Measurements from ENCODE around the gene MYT1. TPM values are rescaled to one million over a fixed set of nuclear protein-coding genes. Genes with fewer than 3 reads are reported as not detected.
A peak's percentile ranks its signal among the peaks of the same experiment; 100 is the strongest.

Gene MYT1
- total and polyA plus RNA-seq, 2 of the 13 experiments (the other 11 are each of a cell fraction or from before 2014, with no cell fraction given): 0.58 to 2.5 TPM

DNA sequence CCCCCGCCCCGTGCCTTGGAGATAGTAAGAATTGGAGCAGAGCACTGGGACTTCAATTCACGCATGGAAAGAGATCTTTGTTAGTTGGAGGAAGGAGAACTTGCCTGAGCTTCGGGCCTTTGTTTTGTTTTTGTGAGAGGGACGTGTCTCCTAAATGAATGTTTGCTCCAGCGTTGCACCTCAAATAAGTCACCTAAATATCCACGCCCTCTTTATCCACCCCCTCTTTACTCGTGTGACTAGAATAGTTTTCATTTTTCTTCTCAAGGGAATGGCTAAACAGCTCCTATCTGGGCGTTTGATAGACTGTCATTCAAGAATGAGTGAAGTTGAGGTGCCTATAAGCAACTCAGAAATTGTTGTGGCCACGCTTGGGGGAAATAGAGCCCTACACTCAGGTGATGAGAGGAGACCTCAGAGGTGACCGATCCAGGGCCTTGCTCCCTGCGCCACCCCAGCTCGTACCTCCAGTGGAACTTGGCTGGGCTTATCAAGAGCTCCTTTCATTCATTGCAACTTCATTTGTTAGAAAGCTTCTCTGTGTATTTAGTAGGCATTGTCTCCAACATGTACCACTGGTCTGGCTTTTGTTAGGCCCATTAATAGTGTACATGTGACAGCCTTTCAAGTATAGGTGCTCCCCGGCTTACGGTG lies 92.2 kb downstream of the MYT1 start:
- Histone ChIP-seq H3K4me3 (replicated peaks in 1 of 3; ENCODE audit: insufficient read depth in 1 of 3, low read depth in 2 of 3, low read length in 3 of 3) (peak overlapping the region; percentile 68 to 94 (median 80)), H3K9ac (ENCODE audit: insufficient read depth, low read depth, low read length) (peak overlapping the region; percentile 83), H4K20me1 (ENCODE audit: insufficient read depth, low read length) (no peaks in the 10 kb centered on the region), H3K9me3 (ENCODE audit: low read length) (no peaks in the 10 kb centered on the region), H3K27me3 (ENCODE audit: control insufficient read depth in 1 of 2, insufficient read depth in 2 of 2, low read length in 2 of 2) (no peaks in the 10 kb centered on the region; a peak in 1 of 5 replicates), H3K36me3 (replicated peaks in 1 of 2; ENCODE audit: control insufficient read depth in 1 of 2, insufficient read depth in 2 of 2, low read length in 2 of 2) (peaks cover 9 to 14% of the 10 kb centered on the region in 2 experiments; a peak in 4 of 5 replicates), H2AFZ (ENCODE audit: low read length) (no peak overlapping the region), H3K4me1 (ENCODE audit: insufficient read depth, low read length) (peaks cover 64% of the 10 kb centered on the region), H3K27ac (ENCODE audit: extremely low read length, insufficient read depth, low read length) (peak overlapping the region; percentile 78), H3K4me2 (ENCODE audit: low read depth, low read length) (peak overlapping the region; percentile 94), H3K79me2 (ENCODE audit: insufficient read depth, low read length) (peaks cover 27% of the 10 kb centered on the region)
- no peak for DNase-seq (ENCODE audit: low spot score)
- in situ Hi-C loops (cut with HindIII; ENCODE audit: extremely low pct_ligation_motif_present, low pct_unique_long_range_greater_than_20kb): no loop called here
- FAIRE-seq: peak; percentile 23
- WGBS (ENCODE audit: low lambda C conversion rate): 19% methylated on average over 15 of the region's 15 CpGs
- intact Hi-C loops (cut with micrococcal nuclease; ENCODE audit: unreplicated experiment): no loop called here
- TSS peak; percentile 55 for BruUV-seq (replicated peaks)
- ChIA-PET POLR2A (interaction anchor here (0.7 to 7.3 kb wide), 18 partner anchors 10 to 1287 kb away, joined by 3 to 157 read pairs (median 4); partner anchors contain the start of genes OPRL1 and RGS19), CTCF (ENCODE audit: low intra/inter-chr PET ratio, low total read pairs) (interaction anchor here (2.0 kb wide), 1 partner anchor 29 kb away, joined by 8 read pairs; no protein-coding TSS in a partner anchor)
- peak; percentile 7; the same call in 2 of the 3 replicates for ATAC-seq
- TF ChIP-seq, protein P1, sequence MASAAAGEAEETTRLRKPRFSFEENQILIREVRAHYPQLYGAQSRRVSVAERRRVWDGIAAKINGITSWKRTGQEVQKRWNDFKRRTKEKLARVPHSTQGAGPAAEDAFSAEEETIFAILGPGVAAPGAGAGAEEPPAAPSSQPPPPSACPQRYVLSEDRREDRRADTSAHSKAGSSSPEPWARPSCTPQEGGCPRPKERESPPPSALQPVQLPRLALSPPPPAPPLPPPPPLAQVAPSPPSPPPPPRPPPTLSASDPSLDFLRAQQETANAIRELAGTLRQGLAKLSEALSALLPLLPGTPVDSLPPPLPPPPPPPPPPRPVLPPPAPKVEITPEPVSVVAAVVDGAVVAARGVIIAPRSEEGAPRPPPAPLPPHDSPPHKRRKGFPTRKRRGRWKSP (CRISPR knock-in tag; IDR thresholded peaks at IDR 0.05): peak; percentile 23; the same call in 1 of the 2 replicates
- TF ChIP-seq, protein P2, sequence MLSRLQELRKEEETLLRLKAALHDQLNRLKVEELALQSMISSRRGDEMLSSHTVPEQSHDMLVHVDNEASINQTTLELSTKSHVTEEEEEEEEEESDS (CRISPR knock-in tag; IDR thresholded peaks at IDR 0.05; ENCODE audit: borderline replicate concordance): peak; percentile 70; the same call in 1 of the 2 replicates
- TF ChIP-seq RXRB (CRISPR knock-in tag; IDR thresholded peaks at IDR 0.05; ENCODE audit: borderline replicate concordance) (peak; percentile 11; the same call in 1 of the 2 replicates), NCOA2 (CRISPR knock-in tag; IDR thresholded peaks at IDR 0.05) (no peak), SRF (IDR thresholded peaks at IDR 0.05; ENCODE audit: low read depth, low read length) (no peak), SOX13 (IDR thresholded peaks at IDR 0.05) (no peak), SOX13 (CRISPR knock-in tag; conservative IDR thresholded peaks at IDR 0.05 in 1 of 2, IDR thresholded peaks at IDR 0.05 in 1 of 2) (no peak), ZNF34 (CRISPR knock-in tag; IDR thresholded peaks at IDR 0.05; ENCODE audit: borderline replicate concordance) (no peak), ZNF383 (CRISPR knock-in tag; IDR thresholded peaks at IDR 0.05; ENCODE audit: borderline replicate concordance) (no peak), HIVEP1 (CRISPR knock-in tag; IDR thresholded peaks at IDR 0.05) (no peak)
- TF ChIP-seq, protein P3, sequence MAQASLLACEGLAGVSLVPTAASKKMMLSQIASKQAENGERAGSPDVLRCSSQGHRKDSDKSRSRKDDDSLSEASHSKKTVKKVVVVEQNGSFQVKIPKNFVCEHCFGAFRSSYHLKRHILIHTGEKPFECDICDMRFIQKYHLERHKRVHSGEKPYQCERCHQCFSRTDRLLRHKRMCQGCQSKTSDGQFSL (CRISPR knock-in tag; IDR thresholded peaks at IDR 0.05): no peak
- TF ChIP-seq, protein P4, sequence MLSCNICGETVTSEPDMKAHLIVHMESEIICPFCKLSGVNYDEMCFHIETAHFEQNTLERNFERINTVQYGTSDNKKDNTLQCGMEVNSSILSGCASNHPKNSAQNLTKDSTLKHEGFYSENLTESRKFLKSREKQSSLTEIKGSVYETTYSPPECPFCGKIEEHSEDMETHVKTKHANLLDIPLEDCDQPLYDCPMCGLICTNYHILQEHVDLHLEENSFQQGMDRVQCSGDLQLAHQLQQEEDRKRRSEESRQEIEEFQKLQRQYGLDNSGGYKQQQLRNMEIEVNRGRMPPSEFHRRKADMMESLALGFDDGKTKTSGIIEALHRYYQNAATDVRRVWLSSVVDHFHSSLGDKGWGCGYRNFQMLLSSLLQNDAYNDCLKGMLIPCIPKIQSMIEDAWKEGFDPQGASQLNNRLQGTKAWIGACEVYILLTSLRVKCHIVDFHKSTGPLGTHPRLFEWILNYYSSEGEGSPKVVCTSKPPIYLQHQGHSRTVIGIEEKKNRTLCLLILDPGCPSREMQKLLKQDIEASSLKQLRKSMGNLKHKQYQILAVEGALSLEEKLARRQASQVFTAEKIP (CRISPR knock-in tag; IDR thresholded peaks at IDR 0.05; ENCODE audit: borderline replicate concordance): no peak
- TF ChIP-seq, protein P5, sequence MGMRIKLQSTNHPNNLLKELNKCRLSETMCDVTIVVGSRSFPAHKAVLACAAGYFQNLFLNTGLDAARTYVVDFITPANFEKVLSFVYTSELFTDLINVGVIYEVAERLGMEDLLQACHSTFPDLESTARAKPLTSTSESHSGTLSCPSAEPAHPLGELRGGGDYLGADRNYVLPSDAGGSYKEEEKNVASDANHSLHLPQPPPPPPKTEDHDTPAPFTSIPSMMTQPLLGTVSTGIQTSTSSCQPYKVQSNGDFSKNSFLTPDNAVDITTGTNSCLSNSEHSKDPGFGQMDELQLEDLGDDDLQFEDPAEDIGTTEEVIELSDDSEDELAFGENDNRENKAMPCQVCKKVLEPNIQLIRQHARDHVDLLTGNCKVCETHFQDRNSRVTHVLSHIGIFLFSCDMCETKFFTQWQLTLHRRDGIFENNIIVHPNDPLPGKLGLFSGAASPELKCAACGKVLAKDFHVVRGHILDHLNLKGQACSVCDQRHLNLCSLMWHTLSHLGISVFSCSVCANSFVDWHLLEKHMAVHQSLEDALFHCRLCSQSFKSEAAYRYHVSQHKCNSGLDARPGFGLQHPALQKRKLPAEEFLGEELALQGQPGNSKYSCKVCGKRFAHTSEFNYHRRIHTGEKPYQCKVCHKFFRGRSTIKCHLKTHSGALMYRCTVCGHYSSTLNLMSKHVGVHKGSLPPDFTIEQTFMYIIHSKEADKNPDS (CRISPR knock-in tag; IDR thresholded peaks at IDR 0.05): 0 out of 2 replicates have a peak, but pooled peaks have one; percentile 18
- TF ChIP-seq, protein P6, sequence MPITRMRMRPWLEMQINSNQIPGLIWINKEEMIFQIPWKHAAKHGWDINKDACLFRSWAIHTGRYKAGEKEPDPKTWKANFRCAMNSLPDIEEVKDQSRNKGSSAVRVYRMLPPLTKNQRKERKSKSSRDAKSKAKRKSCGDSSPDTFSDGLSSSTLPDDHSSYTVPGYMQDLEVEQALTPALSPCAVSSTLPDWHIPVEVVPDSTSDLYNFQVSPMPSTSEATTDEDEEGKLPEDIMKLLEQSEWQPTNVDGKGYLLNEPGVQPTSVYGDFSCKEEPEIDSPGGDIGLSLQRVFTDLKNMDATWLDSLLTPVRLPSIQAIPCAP (CRISPR knock-in tag; IDR thresholded peaks at IDR 0.05; ENCODE audit: low read depth): no peak
- TF ChIP-seq, protein P7, sequence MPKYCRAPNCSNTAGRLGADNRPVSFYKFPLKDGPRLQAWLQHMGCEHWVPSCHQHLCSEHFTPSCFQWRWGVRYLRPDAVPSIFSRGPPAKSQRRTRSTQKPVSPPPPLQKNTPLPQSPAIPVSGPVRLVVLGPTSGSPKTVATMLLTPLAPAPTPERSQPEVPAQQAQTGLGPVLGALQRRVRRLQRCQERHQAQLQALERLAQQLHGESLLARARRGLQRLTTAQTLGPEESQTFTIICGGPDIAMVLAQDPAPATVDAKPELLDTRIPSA (CRISPR knock-in tag; IDR thresholded peaks at IDR 0.05; ENCODE audit: borderline replicate concordance): 0 out of 2 replicates have a peak, but pooled peaks have one; percentile 16

Measured in HepG2 (cell line).